CD8-positive, alpha-beta memory T cell (primary cell): ENCODE measurements around the gene CHN1. TPM values are rescaled to one million over a fixed set of nuclear protein-coding genes. Genes with fewer than 3 reads are reported as not detected.
A peak's percentile ranks its signal among the peaks of the same experiment; 100 is the strongest.

Source experiments
- CTCF ChIA-PET: fragments of 350-600 bp; sonication (Branson Sonifier 250); formaldehyde crosslinking; loops from one replicate; lab custom pipeline; 2021; ENCODE audit warnings: antibody characterized with exemption; lab: Charles Lee
- POLR2A ChIA-PET: fragments of 350-600 bp; sonication (Branson Sonifier 250); formaldehyde crosslinking; loops from one replicate; lab custom pipeline; 2021; ENCODE audit warnings: antibody characterized with exemption; lab: Charles Lee
- DNase-seq, 5 donors: peaks; one replicate each; pipeline versions ENCODE4 v3.0.0 to v3.0.0-alpha.2; 2020 to 2022; ENCODE audit warnings: mixed read lengths in 1 of 5
- H3K27ac ChIP-seq: one replicate; pipeline ENCODE4 v1.7.0; 2013; ENCODE audit warnings: low read depth, mild to moderate bottlenecking, low read length, moderate library complexity
- H3K27me3 ChIP-seq: 2 replicates; pipeline ENCODE4 v1.7.0; 2013; ENCODE audit warnings: low read length, mild to moderate bottlenecking; ENCODE audit not compliant: insufficient read depth, poor library complexity, severe bottlenecking
- H3K36me3 ChIP-seq: 2 replicates; pipeline ENCODE4 v1.7.0; 2013; ENCODE audit warnings: mild to moderate bottlenecking, low read length, moderate library complexity; ENCODE audit not compliant: insufficient read depth
- H3K4me1 ChIP-seq: 2 replicates; pipeline ENCODE4 v1.7.0; 2013; ENCODE audit warnings: mild to moderate bottlenecking, low read length, moderate library complexity; ENCODE audit not compliant: insufficient read depth
- H3K4me3 ChIP-seq: 2 replicates; pipeline ENCODE4 v1.7.0; 2013; ENCODE audit warnings: mild to moderate bottlenecking, low read length
- H3K9me3 ChIP-seq: 2 replicates; pipeline ENCODE4 v1.7.0; 2013; ENCODE audit warnings: mild to moderate bottlenecking, low read length
- H3K27ac Mint-ChIP-seq, 8 donors: one replicate each; pipeline ENCODE4 v1.8.0; 2020 to 2021; ENCODE audit warnings: mixed read lengths in 8 of 8, mild to moderate bottlenecking in 6 of 8, inconsistent platforms in 3 of 8, moderate library complexity in 3 of 8
- H3K27me3 Mint-ChIP-seq, 2 donors: one replicate each; pipeline ENCODE4 v1.8.0; 2020 to 2021; ENCODE audit warnings: mixed read lengths in 2 of 2, mild to moderate bottlenecking in 1 of 2, moderate library complexity in 1 of 2
- H3K36me3 Mint-ChIP-seq, 3 donors: one replicate each; pipeline ENCODE4 v1.8.0; 2020 to 2021; ENCODE audit warnings: mixed read lengths in 3 of 3, inconsistent platforms in 1 of 3, mild to moderate bottlenecking in 1 of 3
- H3K4me1 Mint-ChIP-seq, 3 donors: one replicate each; pipeline ENCODE4 v1.8.0; 2020 to 2021; ENCODE audit warnings: mixed read lengths in 3 of 3, inconsistent platforms in 1 of 3, mild to moderate bottlenecking in 1 of 3
- H3K4me3 Mint-ChIP-seq, 7 donors: one replicate each; pipeline ENCODE4 v1.8.0; 2020 to 2021; ENCODE audit warnings: mixed read lengths in 7 of 7, mild to moderate bottlenecking in 6 of 7, moderate library complexity in 4 of 7, inconsistent platforms in 2 of 7
- H3K9me3 Mint-ChIP-seq, 5 donors: one replicate each; pipeline ENCODE4 v1.8.0; 2020 to 2022; ENCODE audit warnings: mixed read lengths in 5 of 5, mild to moderate bottlenecking in 3 of 5, moderate library complexity in 2 of 5, inconsistent platforms in 1 of 5
- polyA plus RNA-seq: library from polyadenylated mRNA; unstranded; fragments of 300-500 nt; fragmentation: Illumina TruSeq; gene quantifications from one replicate; pipeline ENCODE4 v1.2.3, GENCODE V29; 2021
- total RNA-seq, 2 experiments: library from RNA; stranded (reverse); gene quantifications; one replicate each; pipeline ENCODE4 v1.2.3, GENCODE V29; 2021

CHN1 gene
- total and polyA plus RNA-seq, 3 experiments from 2014 or later = 13.1 to 22.1 (median 18.4) TPM

- ChIA-PET POLR2A (no interaction called here), CTCF (interaction anchor here (0.8 to 0.9 kb wide), 2 partner anchors 12 to 287 kb away, joined by 3 read pairs; no protein-coding TSS in a partner anchor)
- Mint-ChIP-seq H3K36me3 (peaks cover 0 to 2% (median 0%) of the 10 kb centered on the region in 3 donors), H3K9me3 (no peaks in the 10 kb centered on the region), H3K27me3 (peaks cover 0 to 2% of the 10 kb centered on the region in 2 donors), H3K27ac (peak overlapping the region in 3 of 8 donors; percentile 29 to 88 (median 86)), H3K4me3 (peak overlapping the region in 6 of 7 donors; percentile 49 to 72 (median 63)), H3K4me1 (peaks cover 6 to 12% (median 7%) of the 10 kb centered on the region in 3 donors)
- Histone ChIP-seq H3K27ac (no peak overlapping the region), H3K4me1 (no peaks in the 10 kb centered on the region), H3K4me3 (no peak overlapping the region), H3K9me3 (no peaks in the 10 kb centered on the region), H3K36me3 (no peaks in the 10 kb centered on the region), H3K27me3 (no peaks in the 10 kb centered on the region)
- peak in 2 of 5 donors; percentile 27 to 45 for DNase-seq
Observed at GRCh38 chr2:175036582-175037018, 31.4 kb upstream of the CHN1 start.

- no peak overlapping the region for H3K27ac Mint-ChIP-seq
- CTCF ChIA-PET = no interaction called here
- no peaks in the 10 kb centered on the region for H3K36me3 ChIP-seq
- no peak for DNase-seq
- peaks cover 6 to 12% (median 7%) of the 10 kb centered on the region in 3 donors for H3K4me1 Mint-ChIP-seq
- no peak overlapping the region for H3K4me3 ChIP-seq
- H3K36me3 Mint-ChIP-seq = peaks cover 0 to 2% (median 0%) of the 10 kb centered on the region in 3 donors
- no peaks in the 10 kb centered on the region for H3K9me3 Mint-ChIP-seq
- peaks cover 0 to 2% of the 10 kb centered on the region in 2 donors for H3K27me3 Mint-ChIP-seq
- POLR2A ChIA-PET = no interaction called here
- H3K4me1 ChIP-seq = no peaks in the 10 kb centered on the region
- H3K27me3 ChIP-seq = no peaks in the 10 kb centered on the region
- no peaks in the 10 kb centered on the region for H3K9me3 ChIP-seq
- no peak overlapping the region for H3K27ac ChIP-seq
- no peak overlapping the region for H3K4me3 Mint-ChIP-seq
Observed at GRCh38 chr2:175035806-175036205, 30.6 kb upstream of the CHN1 start.

- Mint-ChIP-seq H3K36me3 (peaks cover 0 to 2% (median 0%) of the 10 kb centered on the region in 3 donors), H3K27ac (no peak overlapping the region), H3K4me1 (peaks cover 6 to 12% (median 7%) of the 10 kb centered on the region in 3 donors), H3K27me3 (peaks cover 0 to 2% of the 10 kb centered on the region in 2 donors), H3K4me3 (no peak overlapping the region), H3K9me3 (no peaks in the 10 kb centered on the region)
- Histone ChIP-seq H3K9me3 (no peaks in the 10 kb centered on the region), H3K4me3 (no peak overlapping the region), H3K27ac (no peak overlapping the region), H3K4me1 (no peaks in the 10 kb centered on the region), H3K27me3 (no peaks in the 10 kb centered on the region), H3K36me3 (no peaks in the 10 kb centered on the region)
- DNase-seq = no peak
- ChIA-PET POLR2A (no interaction called here), CTCF (no interaction called here)
Observed at GRCh38 chr2:175034716-175035115, 29.5 kb upstream of the CHN1 start.

- no peak overlapping the region for H3K4me3 Mint-ChIP-seq
- no peak for DNase-seq
- H3K36me3 Mint-ChIP-seq = no peaks in the 10 kb centered on the region
- no peak overlapping the region for H3K27ac ChIP-seq
- no peaks in the 10 kb centered on the region for H3K4me1 Mint-ChIP-seq
- no peaks in the 10 kb centered on the region for H3K27me3 Mint-ChIP-seq
- POLR2A ChIA-PET = no interaction called here
- no peak overlapping the region for H3K4me3 ChIP-seq
- peak overlapping the region in 1 of 8 donors; percentile 5 for H3K27ac Mint-ChIP-seq
- H3K4me1 ChIP-seq = no peaks in the 10 kb centered on the region
- no peaks in the 10 kb centered on the region for H3K36me3 ChIP-seq
- H3K9me3 ChIP-seq = no peaks in the 10 kb centered on the region
- CTCF ChIA-PET = interaction anchor here (1.1 kb wide), 1 partner anchor 332 kb away, joined by 5 read pairs; no protein-coding TSS in a partner anchor
- no peaks in the 10 kb centered on the region for H3K9me3 Mint-ChIP-seq
- H3K27me3 ChIP-seq = no peaks in the 10 kb centered on the region
Observed at GRCh38 chr2:175030380-175031271, 25.4 kb upstream of the CHN1 start.

GRCh38 chr2:175027755-175028154 lies 22.6 kb upstream of the CHN1 start:
- ChIA-PET POLR2A (no interaction called here), CTCF (no interaction called here)
- Mint-ChIP-seq H3K9me3 (no peaks in the 10 kb centered on the region), H3K27me3 (no peaks in the 10 kb centered on the region), H3K4me1 (no peaks in the 10 kb centered on the region), H3K36me3 (peaks cover 0 to 5% (median 0%) of the 10 kb centered on the region in 3 donors), H3K4me3 (no peak overlapping the region), H3K27ac (no peak overlapping the region)
- no peak overlapping the region for H3K4me3 ChIP-seq
- no peaks in the 10 kb centered on the region for H3K4me1 ChIP-seq
- no peaks in the 10 kb centered on the region for H3K27me3 ChIP-seq
- DNase-seq = no peak
- no peaks in the 10 kb centered on the region for H3K9me3 ChIP-seq
- no peak overlapping the region for H3K27ac ChIP-seq
- no peaks in the 10 kb centered on the region for H3K36me3 ChIP-seq

- H3K36me3 ChIP-seq = no peaks in the 10 kb centered on the region
- no peak overlapping the region for H3K4me3 ChIP-seq
- H3K27ac ChIP-seq = no peak overlapping the region
- H3K4me1 ChIP-seq = no peaks in the 10 kb centered on the region
- H3K4me1 Mint-ChIP-seq = no peaks in the 10 kb centered on the region
- H3K9me3 ChIP-seq = no peaks in the 10 kb centered on the region
- no peak for DNase-seq
- H3K4me3 Mint-ChIP-seq = no peak overlapping the region
- H3K27ac Mint-ChIP-seq = no peak overlapping the region
- H3K9me3 Mint-ChIP-seq = no peaks in the 10 kb centered on the region
- peaks cover 0 to 5% (median 0%) of the 10 kb centered on the region in 3 donors for H3K36me3 Mint-ChIP-seq
- peaks cover 0 to 3% of the 10 kb centered on the region in 2 donors for H3K27me3 Mint-ChIP-seq
- no peaks in the 10 kb centered on the region for H3K27me3 ChIP-seq
- ChIA-PET POLR2A (no interaction called here), CTCF (no interaction called here)
Observed at GRCh38 chr2:175026385-175026784, 21.2 kb upstream of the CHN1 start.

GRCh38 chr2:175025946-175026345 lies 20.8 kb upstream of the CHN1 start:
- no peak overlapping the region for H3K4me3 Mint-ChIP-seq
- Histone ChIP-seq H3K4me1 (no peaks in the 10 kb centered on the region), H3K4me3 (no peak overlapping the region), H3K9me3 (no peaks in the 10 kb centered on the region), H3K36me3 (no peaks in the 10 kb centered on the region), H3K27me3 (no peaks in the 10 kb centered on the region), H3K27ac (no peak overlapping the region)
- ChIA-PET POLR2A (no interaction called here), CTCF (no interaction called here)
- peaks cover 0 to 5% (median 0%) of the 10 kb centered on the region in 3 donors for H3K36me3 Mint-ChIP-seq
- no peak overlapping the region for H3K27ac Mint-ChIP-seq
- no peak for DNase-seq
- no peaks in the 10 kb centered on the region for H3K4me1 Mint-ChIP-seq
- peaks cover 0 to 4% of the 10 kb centered on the region in 2 donors for H3K27me3 Mint-ChIP-seq
- H3K9me3 Mint-ChIP-seq = no peaks in the 10 kb centered on the region

- H3K9me3 Mint-ChIP-seq = no peaks in the 10 kb centered on the region
Observed at GRCh38 chr2:175025233-175025632, 20.1 kb upstream of the CHN1 start.

More at GRCh38 chr2:175025233-175025632, 20.1 kb upstream of the CHN1 start:
- H3K4me3 Mint-ChIP-seq = no peak overlapping the region
- H3K27me3 Mint-ChIP-seq = peaks cover 0 to 4% of the 10 kb centered on the region in 2 donors
- H3K4me1 Mint-ChIP-seq = no peaks in the 10 kb centered on the region
- ChIA-PET CTCF (no interaction called here), POLR2A (no interaction called here)
- H3K4me3 ChIP-seq = no peak overlapping the region
- no peaks in the 10 kb centered on the region for H3K27me3 ChIP-seq
- peaks cover 0 to 5% (median 0%) of the 10 kb centered on the region in 3 donors for H3K36me3 Mint-ChIP-seq
- H3K36me3 ChIP-seq = no peaks in the 10 kb centered on the region
- H3K27ac Mint-ChIP-seq = no peak overlapping the region
- H3K9me3 ChIP-seq = no peaks in the 10 kb centered on the region
- no peak overlapping the region for H3K27ac ChIP-seq
- H3K4me1 ChIP-seq = no peaks in the 10 kb centered on the region
- no peak for DNase-seq
